Measurements from ENCODE around the gene HDHD2.

HDHD2 gene

GRCh38 chr18:47143153-47143552, 7.1 kb downstream of the HDHD2 start:
- no peak overlapping the region for H3K27ac ChIP-seq (replicated peaks)
- no peak overlapping the region for H3K4me3 ChIP-seq (replicated peaks; ENCODE audit: insufficient read depth, low read length)
- H3K27me3 ChIP-seq (ENCODE audit: insufficient read depth, poor library complexity, severe bottlenecking) = no peaks in the 10 kb centered on the region
- DNase-seq (ENCODE audit: low read depth in 1 of 2, low spot score in 1 of 2) = no peak
- no peak for TF ChIP-seq CTCF (IDR thresholded peaks at IDR 0.05; ENCODE audit: insufficient read depth, low read length)
- no peak for TF ChIP-seq GABPA (IDR thresholded peaks at IDR 0.05; ENCODE audit: low read depth)
- TF ChIP-seq POLR2AphosphoS5 (IDR thresholded peaks at IDR 0.05; ENCODE audit: low read depth) = no peak
- no peak for TF ChIP-seq SPI1 (IDR thresholded peaks at IDR 0.05; ENCODE audit: borderline replicate concordance, low read depth)
- TF ChIP-seq REST (IDR thresholded peaks at IDR 0.05; ENCODE audit: insufficient replicate concordance, low read depth) = no peak

GRCh38 chr18:47141289-47141688, 9.0 kb downstream of the HDHD2 start:
- Histone ChIP-seq H3K27me3 (ENCODE audit: insufficient read depth, poor library complexity, severe bottlenecking) (no peaks in the 10 kb centered on the region), H3K4me3 (replicated peaks; ENCODE audit: insufficient read depth, low read length) (no peak overlapping the region), H3K27ac (replicated peaks) (no peak overlapping the region)
- TF ChIP-seq CTCF (IDR thresholded peaks at IDR 0.05; ENCODE audit: insufficient read depth, low read length) = no peak
- no peak for TF ChIP-seq REST (IDR thresholded peaks at IDR 0.05; ENCODE audit: insufficient replicate concordance, low read depth)
- no peak for TF ChIP-seq SPI1 (IDR thresholded peaks at IDR 0.05; ENCODE audit: borderline replicate concordance, low read depth)
- TF ChIP-seq GABPA (IDR thresholded peaks at IDR 0.05; ENCODE audit: low read depth) = no peak
- no peak for DNase-seq (ENCODE audit: low read depth in 1 of 2, low spot score in 1 of 2)

GRCh38 chr18:47121146-47121545, 29.2 kb downstream of the HDHD2 start:
- Histone ChIP-seq H3K4me3 (replicated peaks; ENCODE audit: insufficient read depth, low read length) (no peak overlapping the region), H3K27ac (replicated peaks) (no peak overlapping the region), H3K27me3 (ENCODE audit: insufficient read depth, poor library complexity, severe bottlenecking) (no peaks in the 10 kb centered on the region)
- TF ChIP-seq GABPA (IDR thresholded peaks at IDR 0.05; ENCODE audit: low read depth) (no peak), REST (IDR thresholded peaks at IDR 0.05; ENCODE audit: insufficient replicate concordance, low read depth) (no peak), SPI1 (IDR thresholded peaks at IDR 0.05; ENCODE audit: borderline replicate concordance, low read depth) (no peak), CTCF (IDR thresholded peaks at IDR 0.05; ENCODE audit: insufficient read depth, low read length) (no peak), POLR2AphosphoS5 (IDR thresholded peaks at IDR 0.05; ENCODE audit: low read depth) (no peak)
- DNase-seq (ENCODE audit: low read depth in 1 of 2, low spot score in 1 of 2) = no peak
